Measurements from ENCODE around the gene ANKDD1A.

The ANKDD1A gene

DNA sequence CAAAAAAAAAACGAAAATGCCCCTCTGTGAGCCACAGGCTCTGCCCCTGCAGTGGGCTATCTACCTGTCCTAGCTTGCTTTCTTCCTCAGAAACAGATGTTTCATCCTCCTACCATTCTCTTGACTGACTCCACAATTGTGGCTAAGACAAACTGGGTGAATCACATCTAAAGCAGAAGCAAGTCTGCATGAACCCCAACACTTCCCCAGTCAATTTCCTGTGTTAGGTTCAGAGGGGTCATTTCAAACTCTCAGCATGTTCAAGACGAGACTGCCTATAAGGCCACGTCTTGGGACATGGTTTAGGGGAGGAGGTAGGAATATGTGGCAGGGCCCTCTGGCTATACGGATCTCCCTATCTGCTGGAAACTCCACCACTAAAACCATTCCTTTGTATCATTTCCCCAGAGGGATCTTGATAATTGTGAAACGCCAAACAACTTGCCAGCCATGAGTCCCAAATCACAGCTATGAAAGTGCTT is 28.6 kb upstream of the ANKDD1A start:
- H3K9me3 ChIP-seq (ENCODE audit: control insufficient read depth, low read length): no peaks in the 10 kb centered on the region
- H3K36me3 ChIP-seq (ENCODE audit: control insufficient read depth, insufficient read depth, low read length): no peaks in the 10 kb centered on the region
- H3K4me1 ChIP-seq (ENCODE audit: control insufficient read depth, insufficient read depth, low read length): peaks cover 9% of the 10 kb centered on the region
- no peak overlapping the region for H3K9ac ChIP-seq (ENCODE audit: low read length)
- H3K4me3 ChIP-seq (ENCODE audit: low read length): no peak overlapping the region
- no peaks in the 10 kb centered on the region for H3K27me3 ChIP-seq (ENCODE audit: control insufficient read depth, insufficient read depth, low read length)

DNA sequence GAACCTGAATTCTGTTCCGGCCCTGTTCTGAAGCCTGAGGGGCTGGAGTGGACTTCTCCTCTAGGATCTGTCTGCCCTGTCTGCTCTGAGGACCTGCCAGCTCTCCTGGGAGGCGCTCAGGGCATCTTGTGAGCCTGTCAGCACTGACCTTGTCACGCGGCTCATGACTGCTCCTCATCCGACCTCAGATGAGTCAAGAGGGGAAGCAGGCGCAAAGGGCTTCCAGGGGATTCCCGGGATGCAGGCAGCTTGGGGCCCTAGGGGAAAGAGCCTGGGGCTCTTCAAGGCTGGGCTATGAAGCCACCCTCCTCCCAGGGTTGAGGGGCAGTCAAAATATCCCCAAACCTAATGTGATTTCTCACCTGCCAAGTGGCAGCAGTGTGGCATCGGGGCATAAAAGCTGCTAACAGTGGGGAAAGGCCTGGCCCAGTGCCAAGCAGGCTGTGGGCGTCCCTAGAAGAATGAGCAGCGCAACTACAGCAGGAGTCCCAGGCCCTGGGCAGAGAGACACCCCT is 27.6 kb upstream of the ANKDD1A start:
- Histone ChIP-seq H3K9me3 (ENCODE audit: control insufficient read depth, low read length) (no peaks in the 10 kb centered on the region), H3K27me3 (ENCODE audit: control insufficient read depth, insufficient read depth, low read length) (no peaks in the 10 kb centered on the region), H3K4me3 (ENCODE audit: low read length) (no peak overlapping the region), H3K9ac (ENCODE audit: low read length) (peak overlapping the region; percentile 39), H3K4me1 (ENCODE audit: control insufficient read depth, insufficient read depth, low read length) (peaks cover 8% of the 10 kb centered on the region), H3K36me3 (ENCODE audit: control insufficient read depth, insufficient read depth, low read length) (no peaks in the 10 kb centered on the region)

DNA sequence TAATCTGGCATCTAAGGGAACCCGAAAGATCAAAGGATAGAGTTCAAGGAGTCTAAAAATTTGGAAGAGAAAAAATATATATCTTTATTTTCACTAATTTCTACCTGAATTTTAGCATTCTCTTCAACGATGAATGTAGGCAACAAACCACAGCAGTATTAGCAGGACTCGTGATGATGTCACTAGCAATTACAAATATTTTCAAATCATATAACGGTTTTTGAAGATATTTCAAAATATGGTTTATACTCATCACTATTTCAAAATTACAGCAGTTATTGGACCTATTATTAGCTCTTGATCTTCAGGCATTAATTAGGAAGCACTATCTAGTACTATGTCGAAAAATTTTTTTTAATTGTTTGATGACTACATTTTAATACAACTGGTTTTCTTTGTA is 27.0 kb upstream of the ANKDD1A start:
- no peak overlapping the region for H3K4me3 ChIP-seq (ENCODE audit: low read length)
- peaks cover 8% of the 10 kb centered on the region for H3K4me1 ChIP-seq (ENCODE audit: control insufficient read depth, insufficient read depth, low read length)
- no peak overlapping the region for H3K9ac ChIP-seq (ENCODE audit: low read length)
- no peaks in the 10 kb centered on the region for H3K36me3 ChIP-seq (ENCODE audit: control insufficient read depth, insufficient read depth, low read length)
- H3K9me3 ChIP-seq (ENCODE audit: control insufficient read depth, low read length): no peaks in the 10 kb centered on the region
- H3K27me3 ChIP-seq (ENCODE audit: control insufficient read depth, insufficient read depth, low read length): no peaks in the 10 kb centered on the region

DNA sequence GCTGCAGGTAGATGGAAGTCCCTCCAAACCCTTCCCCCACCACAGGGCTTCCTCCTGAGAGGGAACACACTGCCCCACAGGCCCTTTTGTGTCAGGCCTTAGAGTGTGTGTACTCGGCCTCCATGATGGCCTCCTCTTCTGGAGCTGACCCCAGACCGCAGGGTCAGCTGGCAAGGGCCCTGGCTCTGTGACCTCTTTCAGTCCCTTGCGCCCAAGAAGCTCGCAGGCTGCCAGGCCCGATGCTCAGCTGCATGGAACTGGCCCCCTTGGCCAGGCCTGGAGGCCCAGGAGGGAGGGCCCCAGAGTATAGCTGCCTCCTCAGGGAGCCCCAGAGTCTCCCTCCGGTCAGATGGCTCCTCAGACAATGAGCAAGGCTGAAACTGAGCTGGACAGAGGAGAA is 23.4 kb upstream of the ANKDD1A start:
- Histone ChIP-seq H3K9me3 (ENCODE audit: control insufficient read depth, low read length) (no peaks in the 10 kb centered on the region), H3K9ac (ENCODE audit: low read length) (no peak overlapping the region), H3K36me3 (ENCODE audit: control insufficient read depth, insufficient read depth, low read length) (no peaks in the 10 kb centered on the region)

DNA sequence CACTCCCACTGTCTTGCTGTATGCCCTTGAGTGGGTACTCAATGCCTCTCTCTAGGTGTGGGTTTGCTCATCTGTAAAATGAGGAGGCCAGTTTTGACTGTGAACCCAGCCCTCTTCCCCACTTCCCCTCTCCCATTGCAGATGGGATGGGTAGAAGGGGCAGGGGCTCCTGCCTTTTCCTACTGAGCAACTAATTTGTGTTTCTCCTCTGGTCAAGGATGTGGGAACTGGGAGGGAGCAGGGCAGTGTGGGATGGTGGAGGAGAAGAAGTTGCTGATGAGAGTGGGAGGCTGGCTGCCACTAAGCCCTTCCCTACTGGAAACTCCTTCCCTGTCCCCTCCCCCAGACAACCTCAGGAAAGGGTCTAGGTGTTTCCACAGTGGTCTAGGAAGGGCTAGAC is 20.1 kb upstream of the ANKDD1A start:
- no peak overlapping the region for H3K4me3 ChIP-seq (ENCODE audit: low read length)
- H3K27me3 ChIP-seq (ENCODE audit: control insufficient read depth, insufficient read depth, low read length): no peaks in the 10 kb centered on the region
- H3K36me3 ChIP-seq (ENCODE audit: control insufficient read depth, insufficient read depth, low read length): no peaks in the 10 kb centered on the region
- no peaks in the 10 kb centered on the region for H3K9me3 ChIP-seq (ENCODE audit: control insufficient read depth, low read length)
- no peak overlapping the region for H3K9ac ChIP-seq (ENCODE audit: low read length)
- H3K4me1 ChIP-seq (ENCODE audit: control insufficient read depth, insufficient read depth, low read length): peaks cover 25% of the 10 kb centered on the region

More for the DNA sequence above, 23.4 kb upstream of the ANKDD1A start:
- Histone ChIP-seq H3K4me3 (ENCODE audit: low read length) (no peak overlapping the region), H3K27me3 (ENCODE audit: control insufficient read depth, insufficient read depth, low read length) (no peaks in the 10 kb centered on the region), H3K4me1 (ENCODE audit: control insufficient read depth, insufficient read depth, low read length) (peaks cover 8% of the 10 kb centered on the region)

DNA sequence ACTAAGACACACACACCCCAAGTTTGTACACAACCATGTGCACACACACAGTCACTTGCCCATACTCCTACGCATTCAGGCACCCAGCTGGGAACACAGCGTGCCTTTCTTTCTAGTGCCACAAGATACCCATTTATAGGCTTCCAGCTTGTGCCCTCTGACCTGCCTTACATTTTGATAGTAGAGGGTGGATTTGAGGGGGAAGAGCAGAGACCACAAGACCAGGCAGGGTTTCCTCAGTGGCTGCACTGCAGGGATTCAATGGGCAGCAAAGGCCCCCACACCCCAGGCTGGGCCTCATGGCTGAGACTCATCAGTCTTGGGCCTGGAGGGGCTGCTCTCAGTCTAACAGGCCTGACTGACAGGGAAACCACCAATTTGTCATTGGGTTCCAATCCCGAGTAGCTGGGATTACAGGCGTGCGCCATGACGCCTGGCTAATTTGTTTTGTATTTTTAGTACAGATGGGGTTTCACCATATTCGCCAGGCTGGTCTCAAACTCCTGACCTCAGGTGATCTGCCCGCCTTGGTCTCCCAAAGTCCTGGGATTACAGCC is 18.8 kb upstream of the ANKDD1A start:
- Histone ChIP-seq H3K4me1 (ENCODE audit: control insufficient read depth, insufficient read depth, low read length) (peaks cover 39% of the 10 kb centered on the region), H3K9me3 (ENCODE audit: control insufficient read depth, low read length) (no peaks in the 10 kb centered on the region), H3K9ac (ENCODE audit: low read length) (peak overlapping the region; percentile 61), H3K4me3 (ENCODE audit: low read length) (no peak overlapping the region), H3K27me3 (ENCODE audit: control insufficient read depth, insufficient read depth, low read length) (no peaks in the 10 kb centered on the region), H3K36me3 (ENCODE audit: control insufficient read depth, insufficient read depth, low read length) (no peaks in the 10 kb centered on the region)

DNA sequence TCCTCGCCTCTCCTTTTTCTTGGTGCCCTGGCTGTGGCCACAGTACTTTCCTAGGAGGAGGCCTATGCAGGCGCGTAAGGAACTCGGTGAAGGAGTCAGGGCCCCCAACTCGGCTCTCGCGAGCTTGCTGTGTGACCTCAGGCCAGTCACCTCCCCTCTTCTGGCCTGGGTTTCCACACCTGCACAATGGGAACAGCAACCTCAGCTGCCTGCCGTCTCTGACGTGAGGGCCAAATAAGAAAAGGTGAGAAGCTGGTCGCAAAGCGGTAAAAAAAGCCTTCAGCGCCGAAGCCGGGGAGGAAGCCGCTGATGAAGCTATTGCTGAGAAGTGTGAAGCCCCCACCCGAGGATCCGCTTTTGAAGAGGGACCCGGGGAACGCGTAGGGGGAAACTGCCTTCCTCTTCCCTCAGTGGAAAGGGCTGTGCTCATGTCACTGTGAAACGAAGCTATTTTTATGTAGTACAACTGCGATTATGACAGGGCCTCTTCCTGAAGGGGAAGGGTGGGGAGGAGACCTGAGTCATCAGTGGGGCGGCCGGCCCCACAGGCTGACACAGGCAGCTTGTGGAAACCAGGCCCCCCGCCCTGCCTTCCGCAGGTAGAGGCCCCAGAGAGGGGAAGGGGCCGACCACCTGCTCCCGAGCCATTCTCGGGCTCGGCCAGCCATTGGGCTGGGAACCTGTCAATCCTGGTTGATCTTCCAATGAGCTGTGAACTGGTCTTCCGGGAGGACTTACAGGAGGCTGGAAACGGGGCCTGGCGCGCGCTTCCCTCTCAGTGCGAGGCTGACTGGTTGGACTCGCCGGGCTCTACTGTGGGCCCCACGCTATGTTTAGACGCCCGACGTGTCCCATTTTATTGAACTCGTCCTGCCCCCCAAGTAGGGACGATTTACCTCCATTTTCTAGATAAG is 18.0 kb upstream of the ANKDD1A start:
- Histone ChIP-seq H3K27me3 (ENCODE audit: control insufficient read depth, insufficient read depth, low read length) (no peaks in the 10 kb centered on the region), H3K9me3 (ENCODE audit: control insufficient read depth, low read length) (no peaks in the 10 kb centered on the region), H3K36me3 (ENCODE audit: control insufficient read depth, insufficient read depth, low read length) (no peaks in the 10 kb centered on the region), H3K9ac (ENCODE audit: low read length) (peak overlapping the region; percentile 61), H3K4me1 (ENCODE audit: control insufficient read depth, insufficient read depth, low read length) (peaks cover 42% of the 10 kb centered on the region), H3K4me3 (ENCODE audit: low read length) (no peak overlapping the region)

DNA sequence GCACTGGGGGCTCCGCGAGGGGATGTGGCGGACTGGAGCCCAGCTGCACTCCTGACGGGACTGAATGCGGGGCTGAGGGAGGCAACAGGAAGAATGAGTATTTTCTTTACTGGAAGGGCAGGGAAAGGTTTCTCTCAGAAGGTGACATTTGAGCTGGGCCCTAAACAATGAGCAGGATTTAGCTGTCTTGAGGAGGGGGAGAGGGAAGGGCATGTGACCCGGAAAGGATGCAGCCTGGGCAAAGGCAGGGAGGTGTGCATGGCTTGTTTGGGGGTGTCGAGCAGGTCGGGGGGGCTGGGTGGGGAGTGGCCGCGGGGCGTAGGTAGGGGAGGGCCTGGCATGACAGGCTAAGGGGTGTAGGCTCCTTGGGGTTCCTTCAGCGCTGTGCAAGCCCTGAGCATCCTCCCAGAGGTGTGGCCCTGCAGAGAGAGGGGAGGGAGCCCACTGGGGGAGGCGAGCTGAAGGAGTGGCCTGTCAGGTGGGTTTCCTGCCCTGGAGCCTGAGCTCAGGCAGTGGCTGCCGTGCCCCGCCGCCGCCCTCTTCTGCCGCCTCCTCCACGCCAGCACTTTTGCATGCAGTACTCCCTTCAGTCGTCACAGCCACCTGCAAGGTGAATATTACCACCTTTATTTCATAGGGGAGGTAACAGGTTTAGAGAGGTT is 17.2 kb upstream of the ANKDD1A start:
- Histone ChIP-seq H3K27me3 (ENCODE audit: control insufficient read depth, insufficient read depth, low read length) (no peaks in the 10 kb centered on the region), H3K9ac (ENCODE audit: low read length) (peak overlapping the region; percentile 61), H3K4me1 (ENCODE audit: control insufficient read depth, insufficient read depth, low read length) (peaks cover 42% of the 10 kb centered on the region)

DNA sequence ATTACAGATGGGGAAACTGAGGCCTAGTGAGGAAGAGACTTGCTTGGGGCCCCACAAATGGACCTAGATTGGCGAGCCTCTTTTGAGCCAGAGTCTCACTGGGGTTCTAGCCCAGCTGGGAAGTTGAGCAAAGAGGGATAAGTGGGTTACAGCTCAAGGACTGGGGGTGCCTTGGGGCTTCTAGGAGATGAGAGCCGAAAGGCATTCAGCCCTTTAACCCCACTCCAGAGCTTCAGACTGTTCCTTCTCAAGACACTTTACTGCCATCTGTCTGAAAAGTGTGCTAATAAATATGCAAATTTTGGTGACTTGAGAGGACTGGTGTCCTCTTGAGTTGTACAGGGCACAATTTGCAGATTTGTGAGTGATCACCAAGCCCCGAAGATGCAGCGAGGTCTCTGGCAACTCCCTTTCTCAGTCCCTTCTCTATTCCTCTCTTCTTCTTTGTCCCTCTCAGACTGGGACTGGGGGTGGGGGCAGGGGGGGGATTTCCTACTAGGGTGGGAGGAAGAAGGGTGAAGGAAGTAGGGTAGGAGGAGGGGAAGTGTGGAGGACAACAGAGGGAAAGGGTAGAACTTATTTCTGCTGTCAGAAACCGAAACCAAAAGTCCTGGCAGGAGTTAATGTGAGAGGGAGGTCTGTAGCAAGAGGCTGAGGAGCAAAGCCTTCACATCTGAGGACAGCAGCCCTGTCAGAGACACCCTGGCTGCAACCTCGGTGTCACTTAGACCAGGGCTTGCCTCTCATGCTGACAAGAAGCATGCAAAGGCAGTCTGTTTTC is 16.2 kb upstream of the ANKDD1A start:
- Histone ChIP-seq H3K4me1 (ENCODE audit: control insufficient read depth, insufficient read depth, low read length) (peaks cover 42% of the 10 kb centered on the region), H3K9me3 (ENCODE audit: control insufficient read depth, low read length) (no peaks in the 10 kb centered on the region), H3K4me3 (ENCODE audit: low read length) (no peak overlapping the region), H3K27me3 (ENCODE audit: control insufficient read depth, insufficient read depth, low read length) (no peaks in the 10 kb centered on the region), H3K36me3 (ENCODE audit: control insufficient read depth, insufficient read depth, low read length) (no peaks in the 10 kb centered on the region), H3K9ac (ENCODE audit: low read length) (peak overlapping the region; percentile 45)

More for the DNA sequence above, 17.2 kb upstream of the ANKDD1A start:
- Histone ChIP-seq H3K36me3 (ENCODE audit: control insufficient read depth, insufficient read depth, low read length) (no peaks in the 10 kb centered on the region), H3K9me3 (ENCODE audit: control insufficient read depth, low read length) (no peaks in the 10 kb centered on the region), H3K4me3 (ENCODE audit: low read length) (no peak overlapping the region)

DNA sequence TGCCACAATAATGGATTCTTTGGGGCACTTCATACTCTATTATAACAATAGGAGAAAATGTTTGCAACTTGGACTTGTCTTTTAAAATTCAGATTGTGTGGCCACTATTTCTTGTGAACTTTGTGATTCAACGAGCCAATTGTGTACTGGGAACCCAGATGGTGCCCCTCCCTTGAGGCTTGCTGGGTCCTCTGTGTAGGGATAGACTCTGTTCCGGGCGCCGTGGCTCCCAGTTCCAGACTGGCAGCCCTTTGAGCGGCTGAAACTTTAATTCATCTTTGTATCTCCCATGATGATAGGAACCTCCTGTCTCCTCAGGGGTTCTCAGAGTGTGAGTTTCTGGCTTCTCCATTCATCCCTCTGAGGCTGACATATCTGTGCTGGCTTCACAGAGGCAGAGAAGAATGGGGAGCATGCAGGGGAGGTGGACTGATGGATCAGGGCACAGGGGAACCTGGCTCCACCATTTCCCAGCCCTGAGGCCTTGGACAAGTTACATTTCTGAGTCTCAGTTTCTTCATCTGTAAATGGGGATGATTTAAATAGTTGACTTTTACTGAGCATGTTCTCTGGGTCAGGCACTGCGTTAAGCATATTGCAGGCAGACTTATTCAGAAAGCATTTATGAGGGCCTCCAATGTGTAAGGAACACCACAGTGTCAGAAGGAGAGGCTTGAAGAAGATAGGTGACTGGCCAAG is 15.2 kb upstream of the ANKDD1A start:
- Histone ChIP-seq H3K36me3 (ENCODE audit: control insufficient read depth, insufficient read depth, low read length) (no peaks in the 10 kb centered on the region), H3K27me3 (ENCODE audit: control insufficient read depth, insufficient read depth, low read length) (no peaks in the 10 kb centered on the region), H3K9ac (ENCODE audit: low read length) (no peak overlapping the region), H3K4me3 (ENCODE audit: low read length) (no peak overlapping the region), H3K9me3 (ENCODE audit: control insufficient read depth, low read length) (no peaks in the 10 kb centered on the region), H3K4me1 (ENCODE audit: control insufficient read depth, insufficient read depth, low read length) (peaks cover 42% of the 10 kb centered on the region)

DNA sequence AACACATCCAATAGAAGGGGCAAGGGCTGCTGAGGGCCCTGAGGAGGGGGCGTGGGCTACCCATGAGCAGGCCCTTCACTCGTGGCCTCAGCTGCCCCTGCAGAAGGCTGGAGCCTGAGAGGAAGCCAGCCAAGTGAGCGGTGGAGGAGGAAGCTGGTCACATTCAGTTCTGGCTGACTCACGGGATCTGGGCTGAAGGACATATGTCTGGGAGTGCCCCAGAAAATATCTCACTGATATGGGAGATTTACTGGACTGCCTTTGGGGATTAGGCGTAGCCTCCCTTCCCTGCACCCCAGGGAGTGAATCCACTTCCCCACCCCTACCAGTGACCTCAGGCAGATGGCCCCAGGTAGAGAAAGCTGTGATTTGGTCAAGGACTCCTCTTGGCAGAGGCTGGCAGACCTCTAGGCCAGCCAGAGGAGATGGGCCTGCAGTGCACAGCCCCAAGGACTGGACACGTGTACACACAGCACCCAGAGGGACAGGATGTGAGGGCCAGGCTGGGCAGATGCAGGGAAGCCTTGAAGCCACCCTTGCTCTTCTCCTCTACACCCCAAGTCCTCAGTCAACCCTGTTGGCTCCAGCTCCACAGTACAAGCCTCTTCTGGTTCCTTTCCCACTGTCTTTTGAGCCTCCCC is 14.2 kb upstream of the ANKDD1A start:
- Histone ChIP-seq H3K36me3 (ENCODE audit: control insufficient read depth, insufficient read depth, low read length) (no peaks in the 10 kb centered on the region), H3K27me3 (ENCODE audit: control insufficient read depth, insufficient read depth, low read length) (no peaks in the 10 kb centered on the region), H3K4me1 (ENCODE audit: control insufficient read depth, insufficient read depth, low read length) (peaks cover 42% of the 10 kb centered on the region), H3K9ac (ENCODE audit: low read length) (peak overlapping the region; percentile 5), H3K9me3 (ENCODE audit: control insufficient read depth, low read length) (no peaks in the 10 kb centered on the region), H3K4me3 (ENCODE audit: low read length) (no peak overlapping the region)

Data from mucosa of stomach (tissue), 1 donor.